CD4-positive, alpha-beta T cell treated with Interleukin-17A for 4 hours (primary cell): ENCODE results near the gene CAVIN1.
A peak's percentile ranks its signal among the peaks of the same experiment; 100 is the strongest.
"Not testable (repeated sequence)": the region's sequence is repeated elsewhere in the genome, so short reads cannot be mapped to it uniquely, and the experiment has no call there.

Source experiments
- DNase-seq: peaks from one replicate; pipeline ENCODE4 v3.0.0-alpha.2; 2020; ENCODE audit warnings: mixed read lengths

CAVIN1 gene, protein sequence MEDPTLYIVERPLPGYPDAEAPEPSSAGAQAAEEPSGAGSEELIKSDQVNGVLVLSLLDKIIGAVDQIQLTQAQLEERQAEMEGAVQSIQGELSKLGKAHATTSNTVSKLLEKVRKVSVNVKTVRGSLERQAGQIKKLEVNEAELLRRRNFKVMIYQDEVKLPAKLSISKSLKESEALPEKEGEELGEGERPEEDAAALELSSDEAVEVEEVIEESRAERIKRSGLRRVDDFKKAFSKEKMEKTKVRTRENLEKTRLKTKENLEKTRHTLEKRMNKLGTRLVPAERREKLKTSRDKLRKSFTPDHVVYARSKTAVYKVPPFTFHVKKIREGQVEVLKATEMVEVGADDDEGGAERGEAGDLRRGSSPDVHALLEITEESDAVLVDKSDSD

DNA sequence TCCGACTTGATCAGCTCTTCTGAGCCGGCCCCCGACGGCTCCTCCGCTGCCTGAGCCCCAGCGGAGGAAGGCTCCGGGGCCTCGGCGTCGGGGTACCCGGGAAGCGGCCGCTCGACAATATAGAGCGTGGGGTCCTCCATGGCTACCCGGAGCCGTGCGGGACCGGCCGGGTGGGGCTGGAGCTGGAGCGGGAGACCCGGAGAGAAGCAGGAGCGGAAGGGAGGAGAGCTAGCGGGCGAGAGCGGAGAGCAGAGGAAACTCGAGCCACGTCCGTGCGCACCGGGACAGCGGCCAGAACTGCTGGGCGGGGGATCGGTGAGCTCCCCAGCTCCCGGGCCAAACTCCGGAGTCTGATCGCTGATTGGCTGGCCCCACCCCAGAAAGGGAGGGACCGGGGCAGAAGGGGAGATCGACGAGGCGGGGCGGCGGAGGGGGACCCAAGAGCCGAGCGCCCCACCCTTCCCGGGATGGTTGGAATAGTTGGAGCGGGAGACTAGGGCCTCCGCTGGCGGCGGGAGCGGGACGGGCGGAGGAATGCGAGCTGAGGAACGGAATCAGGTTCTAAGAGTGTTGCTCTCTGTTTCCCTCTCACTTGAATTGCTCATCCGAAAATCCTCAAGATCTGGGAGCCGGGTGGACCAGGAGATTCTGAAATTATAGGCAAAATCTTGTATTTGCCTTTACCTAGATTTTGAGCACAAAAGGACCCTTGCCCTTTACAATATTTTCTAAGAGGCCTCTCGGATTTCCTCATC, at the start of gene CAVIN1:
Gene CAVIN1 (minus strand): TSS at position 299 of the 755 bp plus-strand sequence. CDS start 159 bp downstream, at position 140.
- peak; percentile 23 for DNase-seq

DNA sequence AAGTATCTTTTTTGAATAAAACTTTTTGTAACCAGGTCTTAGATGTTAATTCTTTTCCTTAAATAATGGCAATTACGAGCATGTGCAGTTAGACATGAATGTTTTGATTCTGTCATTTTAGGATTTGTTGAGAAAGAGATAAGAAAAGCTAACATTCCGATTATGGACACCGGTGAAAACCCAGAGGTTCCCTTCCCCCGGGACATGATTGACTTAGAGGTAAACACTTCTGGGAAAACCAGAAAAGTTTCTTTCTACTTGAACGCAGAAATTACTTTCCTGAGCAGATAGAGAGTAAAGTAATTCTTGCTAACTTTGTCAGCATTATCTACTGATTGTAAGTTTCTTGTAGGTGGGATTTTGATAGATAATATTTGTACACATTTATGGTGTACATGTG, 44.8 kb upstream of the CAVIN1 start:
- no peak for DNase-seq

DNA sequence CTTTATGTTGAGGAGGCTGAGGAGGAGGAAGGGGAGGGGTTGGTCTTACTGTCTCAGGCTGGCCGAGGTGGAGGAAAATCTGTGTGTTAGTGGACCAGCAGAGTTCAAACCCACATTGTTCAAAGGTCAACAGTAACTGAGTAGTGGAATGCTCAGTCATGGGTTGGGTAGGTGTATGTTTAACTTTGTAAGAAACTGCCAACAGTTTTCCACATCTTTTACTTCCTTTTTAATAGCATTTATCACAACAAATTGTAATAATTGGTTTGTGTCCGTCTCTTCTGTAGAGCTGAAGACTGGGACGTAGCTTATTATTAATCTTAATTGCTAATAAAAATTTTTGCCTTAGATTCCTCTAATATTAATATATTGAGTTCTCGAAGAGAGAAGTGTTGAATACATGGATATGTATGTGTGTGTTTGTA, 40.9 kb upstream of the CAVIN1 start:
- DNase-seq: no peak

DNA sequence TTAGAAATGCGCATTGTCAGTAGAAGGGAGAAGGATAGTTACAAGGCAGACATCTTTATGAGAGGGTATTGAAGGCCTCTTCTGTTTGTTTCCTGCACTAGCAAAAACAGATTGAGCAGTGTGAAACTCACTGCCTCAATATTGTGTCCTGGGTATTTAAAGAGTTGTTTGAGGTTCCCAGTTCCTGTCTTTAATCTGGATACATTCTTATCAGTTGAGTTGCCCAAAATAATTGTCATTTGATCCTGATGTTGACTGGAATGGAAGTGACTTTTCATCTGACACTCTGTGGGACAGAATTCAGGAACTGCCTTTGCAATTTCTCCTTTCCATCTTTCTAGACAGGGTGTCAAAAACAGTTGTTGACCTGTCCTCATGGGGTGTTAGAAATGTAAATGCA, 37.3 kb upstream of the CAVIN1 start:
- no peak for DNase-seq

DNA sequence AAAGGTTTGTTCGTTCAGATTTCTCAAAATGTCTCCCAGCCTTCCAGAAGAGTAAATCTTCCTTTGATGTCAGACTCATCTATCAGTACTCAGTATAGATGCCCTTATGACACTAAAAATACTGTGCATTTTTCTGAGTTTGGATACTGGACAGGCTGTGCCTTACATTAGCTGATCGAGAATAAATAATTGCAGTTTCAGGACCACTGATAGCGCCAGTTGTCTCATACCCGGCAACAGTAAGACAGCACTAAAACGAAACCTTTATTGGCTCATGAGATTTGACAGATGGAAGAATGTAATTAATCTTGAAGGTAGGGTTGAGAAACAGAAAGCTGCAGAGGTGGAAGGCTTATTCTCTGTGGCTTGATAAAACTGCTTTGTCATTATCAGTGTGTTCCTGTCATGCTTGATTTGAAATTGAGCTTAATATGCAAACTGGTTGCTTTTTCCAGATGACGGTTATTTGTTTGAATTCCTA, 36.8 kb upstream of the CAVIN1 start:
- DNase-seq: peak; percentile 13

DNA sequence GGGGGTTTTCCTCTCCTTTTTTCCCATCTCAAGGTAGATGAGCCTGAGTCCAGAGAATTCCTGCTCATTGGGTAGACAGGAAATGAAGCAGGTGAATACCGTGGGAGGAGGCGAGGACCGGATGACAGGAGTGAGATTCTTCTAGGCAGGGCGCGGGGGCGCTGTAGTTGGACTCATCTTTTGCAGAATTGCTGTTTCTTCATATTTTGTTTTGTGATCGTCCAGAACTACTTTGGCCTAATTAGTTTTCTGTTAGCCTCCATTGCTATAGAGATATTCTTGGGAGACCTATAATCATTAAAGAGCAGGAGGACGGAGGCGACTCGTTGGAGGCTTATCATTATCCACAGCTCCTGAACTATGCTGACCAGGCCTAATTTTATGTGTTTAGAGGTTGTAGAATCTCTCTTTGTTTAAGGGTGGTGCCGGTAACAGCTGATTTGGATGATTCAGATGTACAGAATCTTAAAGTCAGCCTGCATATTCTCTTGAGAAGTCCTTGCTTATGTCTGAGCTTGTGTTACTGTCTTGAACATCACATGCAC, 36.3 kb upstream of the CAVIN1 start:
- DNase-seq: peak; percentile 39

DNA sequence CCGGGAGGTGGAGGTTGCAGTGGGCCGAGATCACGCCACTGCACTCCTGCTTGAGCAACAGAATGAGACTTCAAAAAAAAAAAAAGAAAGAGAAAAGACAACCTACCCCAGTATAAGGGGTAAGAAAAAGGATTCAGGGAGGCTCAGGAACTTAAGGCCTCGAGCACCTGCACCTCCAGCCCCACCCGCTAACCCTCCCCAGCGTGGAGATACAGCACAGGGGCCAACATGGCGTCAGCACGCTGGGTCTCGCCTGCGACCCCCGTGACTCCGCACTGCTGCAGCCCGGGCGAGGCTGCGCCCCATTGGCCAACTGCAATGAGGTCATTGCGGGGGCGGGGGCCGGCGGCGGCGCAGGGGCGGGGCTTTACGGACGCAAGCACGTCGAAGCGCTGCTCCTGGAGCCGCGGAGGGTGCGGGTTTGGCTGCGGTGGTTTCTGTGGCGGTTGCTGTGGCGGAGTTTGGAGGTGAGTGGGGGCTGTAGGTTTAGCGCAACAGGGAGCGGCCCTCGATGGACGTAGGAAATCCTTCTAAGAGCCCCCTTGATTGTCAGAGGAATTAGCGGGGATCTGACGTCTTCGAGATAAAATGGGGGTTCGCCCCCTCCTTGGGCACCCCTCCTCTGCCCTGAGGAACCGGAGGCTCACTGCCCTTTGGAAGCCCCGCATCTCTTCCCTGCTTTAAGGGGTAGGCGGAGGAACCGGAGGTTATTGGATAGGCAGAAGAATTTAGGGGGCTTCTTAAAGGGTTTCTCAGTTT, 35.6 kb upstream of the CAVIN1 start, which contains the start of gene ATP6V0A1:
Gene ATP6V0A1 (plus strand): TSS at position 382 of the 759 bp plus-strand sequence. CDS start 2,017 bp downstream, outside the sequence.
- peak; percentile 91 for DNase-seq

DNA sequence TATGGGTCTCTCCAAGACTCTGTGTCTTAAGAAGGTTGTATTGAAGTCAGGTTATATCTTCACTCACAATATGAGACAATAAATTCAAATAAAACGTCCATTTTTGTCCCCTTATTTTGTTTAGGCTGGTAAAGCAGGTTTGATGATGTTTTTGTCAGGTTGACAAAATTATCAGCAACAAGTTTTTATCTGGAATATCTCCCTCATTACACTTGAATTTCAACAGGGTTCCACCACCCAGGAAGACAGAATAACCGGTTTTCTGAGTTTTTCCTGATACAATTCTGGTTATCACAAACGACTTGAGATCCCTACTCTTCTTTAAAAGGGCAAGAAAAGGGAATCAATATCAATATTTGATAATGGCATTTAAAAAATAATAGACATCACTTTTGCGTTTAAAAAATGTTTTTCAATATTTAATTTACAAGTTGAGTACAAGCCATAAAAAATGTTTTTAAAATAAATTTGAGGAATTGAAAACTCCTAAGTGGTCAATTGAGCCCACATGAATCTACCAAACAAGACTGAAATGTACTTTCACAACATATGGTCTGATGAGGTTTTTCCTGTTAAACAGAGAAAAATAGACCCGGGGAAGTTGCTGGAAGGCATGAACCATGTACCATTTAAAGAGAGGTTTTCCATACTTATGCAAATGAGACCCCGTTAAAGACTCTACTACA, 34.2 kb upstream of the CAVIN1 start:
- DNase-seq: no peak

DNA sequence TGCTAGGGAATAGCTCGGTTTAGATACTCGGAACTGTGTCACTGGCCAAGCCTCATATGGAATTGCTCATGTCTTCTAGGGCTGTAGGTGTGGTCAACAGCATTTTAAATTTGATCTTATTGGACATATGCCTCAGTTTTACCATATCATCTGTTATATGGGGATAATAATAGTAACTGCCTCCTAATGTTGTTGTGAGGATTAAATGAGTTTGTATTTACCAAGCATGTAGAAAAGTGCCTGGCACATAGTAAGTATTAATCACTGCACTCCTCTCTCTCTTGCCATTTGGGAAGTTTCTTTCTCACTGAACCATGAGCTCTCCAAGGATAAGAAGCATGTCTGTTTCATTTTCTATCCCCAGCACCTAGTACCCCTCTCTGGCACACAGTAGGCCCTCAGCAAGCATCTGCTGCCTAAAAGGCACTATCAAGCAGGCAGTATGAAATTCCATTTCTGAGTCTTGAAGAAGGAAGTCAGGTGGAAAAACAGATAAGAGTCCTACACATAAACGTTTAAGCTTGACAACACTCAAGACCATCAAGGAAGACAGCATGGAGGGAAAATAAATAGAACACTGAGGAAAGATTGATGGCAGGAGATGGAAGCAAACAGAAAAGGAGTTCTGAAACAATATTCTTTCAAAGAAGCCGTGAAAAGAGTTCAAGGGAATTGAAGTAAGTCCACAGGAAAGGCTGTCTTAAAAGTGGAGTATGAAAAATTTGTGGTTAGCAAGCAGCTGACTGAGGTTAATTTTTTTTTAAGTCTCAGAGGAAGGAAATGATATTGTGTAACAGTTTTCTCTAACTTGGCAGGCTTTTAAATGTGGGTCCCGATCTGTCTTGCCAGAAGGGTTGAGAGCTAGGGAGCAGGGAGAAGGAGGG, 33.4 kb upstream of the CAVIN1 start:
- DNase-seq: peak; percentile 22

DNA sequence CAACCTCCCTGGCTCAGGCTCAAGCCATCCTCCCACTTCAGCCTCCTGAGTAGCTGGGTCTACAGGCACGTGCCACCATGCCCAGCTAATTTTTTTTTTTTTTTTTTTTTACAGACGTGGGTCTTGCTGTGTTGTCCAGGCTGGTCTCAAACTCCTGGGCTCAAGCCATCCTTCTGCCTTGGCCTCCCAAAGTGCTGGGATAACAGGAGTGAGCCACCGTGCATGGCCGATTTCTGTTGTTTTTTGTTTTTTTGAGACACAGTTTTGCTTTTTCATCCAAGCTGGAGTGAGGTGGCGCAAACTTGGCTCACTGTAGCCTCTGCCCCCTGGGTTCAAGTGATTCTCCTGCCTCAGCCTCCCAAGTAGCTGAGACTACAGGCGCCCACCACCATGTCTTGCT, 31.9 kb upstream of the CAVIN1 start:
- DNase-seq: not testable (repeated sequence)

DNA sequence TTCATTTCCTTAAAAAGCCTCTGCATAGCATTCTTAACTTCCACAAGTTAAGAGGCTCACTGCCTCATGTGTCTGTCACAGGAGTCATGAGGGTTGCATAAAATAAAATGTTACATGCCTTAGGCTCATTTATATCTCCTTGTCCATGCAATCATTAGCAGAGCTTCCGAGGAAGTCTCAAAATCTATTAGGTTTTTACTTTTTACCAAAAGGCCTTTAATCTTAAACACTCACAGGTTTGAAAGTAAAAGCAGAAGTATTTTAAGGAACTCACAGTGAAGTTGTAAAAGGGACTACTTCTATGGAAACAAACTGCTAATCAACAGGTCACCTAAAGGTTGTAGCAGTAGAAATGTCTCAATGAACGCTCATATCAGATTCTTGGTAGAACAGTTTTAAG, 30.4 kb upstream of the CAVIN1 start:
- no peak for DNase-seq

DNA sequence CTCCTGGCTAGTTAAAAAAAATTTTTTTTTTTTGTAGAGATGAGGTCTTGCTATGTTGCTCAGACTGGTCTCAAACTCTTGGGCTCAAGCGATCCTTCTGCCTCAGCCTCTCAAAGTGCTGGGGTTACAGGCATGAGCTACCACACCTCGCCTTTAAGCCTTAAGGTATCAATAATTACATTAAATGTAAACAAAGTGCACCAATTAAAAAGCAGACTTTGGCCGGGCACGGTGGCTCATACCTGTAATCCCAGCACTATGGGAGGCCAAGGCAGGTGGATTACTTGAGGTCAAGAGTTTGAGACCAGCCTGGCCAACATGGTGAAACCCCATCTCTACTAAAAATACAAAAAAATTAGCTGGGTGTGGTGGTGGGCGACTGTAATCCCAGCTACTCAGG, 28.2 kb upstream of the CAVIN1 start:
- not testable (repeated sequence) for DNase-seq

DNA sequence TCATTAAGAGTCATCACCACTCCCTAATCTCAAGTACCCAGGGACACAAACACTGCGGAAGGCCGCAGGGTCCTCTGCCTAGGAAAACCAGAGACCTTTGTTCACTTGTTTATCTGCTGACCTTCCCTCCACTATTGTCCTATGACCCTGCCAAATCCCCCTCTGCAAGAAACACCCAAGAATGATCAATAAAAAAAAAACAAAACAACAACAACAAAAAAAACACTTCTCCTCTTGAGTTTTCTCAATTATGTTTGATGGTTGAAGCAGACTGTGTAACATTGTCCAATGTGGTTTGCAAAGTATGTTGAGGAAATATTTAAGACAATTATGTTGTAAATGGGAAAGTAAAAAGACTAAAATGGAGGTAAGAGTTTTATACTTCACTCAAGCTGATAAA, 26.8 kb upstream of the CAVIN1 start:
- DNase-seq: not testable (repeated sequence)

DNA sequence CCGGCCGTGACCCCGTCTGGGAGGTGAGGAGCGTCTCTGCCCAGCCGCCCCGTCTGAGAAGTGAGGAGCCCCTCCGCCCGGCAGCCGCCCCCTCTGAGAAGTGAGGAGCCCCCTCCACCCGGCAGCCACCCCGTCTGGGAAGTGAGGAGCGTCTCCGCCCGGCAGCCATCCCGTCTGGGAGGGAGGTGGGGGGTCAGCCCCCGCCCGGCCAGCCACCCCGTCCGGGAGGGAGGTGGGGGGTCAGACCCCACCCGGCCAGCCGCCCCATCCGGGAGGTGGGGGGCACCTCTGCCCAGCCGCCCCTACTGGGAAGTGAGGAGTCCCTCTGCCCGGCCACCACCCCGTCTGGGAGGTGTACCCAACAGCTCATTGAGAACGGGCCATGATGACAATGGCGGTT, 26.1 kb upstream of the CAVIN1 start:
- not testable (repeated sequence) for DNase-seq

DNA sequence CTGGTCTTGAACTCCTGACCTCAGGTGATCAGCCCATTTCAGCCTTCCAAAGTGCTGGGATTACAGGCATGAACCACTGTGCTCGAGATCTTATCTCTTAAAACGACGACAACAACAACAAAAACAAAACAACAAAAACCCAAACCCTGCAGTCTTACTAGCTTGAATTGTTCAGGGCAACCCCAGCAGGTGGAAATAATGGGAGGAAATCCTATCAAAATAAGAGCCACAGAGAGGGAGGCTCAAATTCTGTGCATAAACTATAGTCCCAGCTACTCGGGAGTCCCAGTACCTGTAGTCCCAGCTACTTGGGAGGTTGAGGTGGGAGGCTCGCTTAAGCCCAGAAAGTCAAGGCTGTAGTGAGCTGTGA, 19.1 kb upstream of the CAVIN1 start:
- no peak for DNase-seq

DNA sequence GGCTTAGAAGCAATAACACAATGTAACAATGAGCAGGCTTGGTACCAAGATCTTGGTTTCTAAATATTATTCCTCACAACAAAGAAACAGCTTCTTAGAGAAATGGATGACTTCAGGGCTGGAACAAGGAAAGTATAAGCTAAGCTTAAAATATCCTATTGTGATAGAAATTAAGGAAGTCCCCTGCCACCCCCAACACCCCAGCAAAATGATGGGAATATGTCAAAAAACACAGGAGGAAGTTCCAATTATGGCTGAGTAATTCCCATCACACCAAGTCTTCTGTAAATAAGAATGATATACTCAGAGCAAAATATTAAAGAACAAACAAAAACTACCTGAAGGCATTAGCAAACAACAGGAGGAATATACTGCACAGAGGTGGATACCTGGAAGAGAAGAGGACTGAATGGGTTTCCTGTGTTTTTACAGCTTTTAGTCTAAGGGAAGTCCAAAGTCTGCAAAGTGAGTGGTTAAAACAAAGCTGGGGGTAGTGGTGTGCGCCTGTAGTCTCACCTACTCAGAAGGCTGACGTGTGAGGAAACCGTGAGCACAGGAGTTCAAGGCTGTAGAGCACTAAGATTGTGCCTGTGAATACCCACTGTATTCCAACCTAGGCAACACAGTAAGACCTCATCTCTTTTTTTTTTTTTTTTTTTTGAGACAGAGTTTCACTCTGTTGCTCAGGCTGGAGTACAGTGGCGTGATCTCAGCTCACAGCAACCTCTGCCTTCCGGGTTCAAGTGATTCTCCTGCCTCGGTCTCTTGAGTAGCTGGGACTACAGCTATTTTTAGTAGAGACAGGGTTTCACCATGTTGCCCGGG, 18.5 kb upstream of the CAVIN1 start:
- no peak for DNase-seq

DNA sequence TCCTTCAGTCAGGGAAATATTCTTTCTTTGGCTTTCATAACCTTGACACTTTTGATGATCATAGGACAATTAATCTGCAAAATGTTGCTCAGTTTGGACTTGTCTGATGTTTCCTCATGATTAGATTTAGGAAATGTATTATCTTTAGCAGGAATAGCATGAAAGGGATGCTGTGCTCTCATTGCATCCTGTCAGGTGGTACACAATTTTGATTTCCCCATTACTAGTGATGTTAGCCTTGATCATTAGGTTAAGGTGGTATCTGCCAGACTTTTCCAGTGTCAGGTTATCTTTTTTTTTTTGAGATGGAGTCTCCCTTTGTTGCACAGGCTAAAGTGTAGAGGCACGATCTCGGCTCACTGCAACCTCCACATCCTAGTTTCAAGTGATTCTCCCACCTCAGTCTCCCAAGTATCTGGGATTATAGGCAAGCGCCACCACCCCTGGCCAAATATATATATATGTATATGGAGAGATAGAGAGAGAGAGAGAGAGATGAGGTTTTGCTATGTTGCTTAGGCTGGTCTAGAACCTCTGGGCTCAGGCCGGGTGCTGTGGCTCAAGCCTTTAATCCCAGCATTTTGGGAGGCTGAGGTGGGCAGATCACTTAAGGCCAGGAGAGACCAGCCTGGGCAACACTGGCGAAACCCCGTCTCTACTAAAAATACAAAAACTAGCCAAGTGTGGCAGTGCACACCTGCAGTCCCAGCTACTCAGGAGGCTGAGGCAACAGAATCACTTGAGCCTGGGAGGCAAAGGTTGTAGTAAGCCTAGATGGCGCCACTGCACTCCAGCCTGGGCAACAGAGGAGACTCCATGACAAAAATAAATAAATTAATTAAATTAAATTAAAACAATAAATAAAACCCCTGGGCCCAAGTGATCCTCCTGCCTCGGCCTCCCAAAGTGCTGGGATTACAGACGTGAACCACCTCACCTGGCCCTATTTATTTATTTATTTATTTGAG, 15.8 kb upstream of the CAVIN1 start:
- DNase-seq: peak; percentile 64

DNA sequence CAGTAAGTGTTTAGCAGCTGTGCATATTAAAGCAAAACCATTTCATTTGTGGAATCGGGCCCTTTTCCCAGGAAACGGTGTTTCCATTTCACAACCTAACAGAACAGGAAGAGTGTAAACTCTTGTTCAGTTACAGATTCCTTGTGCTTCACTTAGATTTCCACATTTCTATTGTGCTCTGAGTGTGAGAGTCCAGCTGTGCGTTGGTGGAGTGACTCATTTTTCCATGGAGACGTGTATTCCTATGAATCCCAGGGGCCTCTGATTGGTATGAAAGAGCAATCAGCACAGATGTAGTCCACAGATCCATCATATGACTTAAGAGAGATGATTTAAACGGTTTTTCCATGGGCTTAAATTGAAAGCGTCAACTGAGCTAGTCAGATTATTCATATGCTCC, 13.3 kb upstream of the CAVIN1 start:
- DNase-seq: no peak

DNA sequence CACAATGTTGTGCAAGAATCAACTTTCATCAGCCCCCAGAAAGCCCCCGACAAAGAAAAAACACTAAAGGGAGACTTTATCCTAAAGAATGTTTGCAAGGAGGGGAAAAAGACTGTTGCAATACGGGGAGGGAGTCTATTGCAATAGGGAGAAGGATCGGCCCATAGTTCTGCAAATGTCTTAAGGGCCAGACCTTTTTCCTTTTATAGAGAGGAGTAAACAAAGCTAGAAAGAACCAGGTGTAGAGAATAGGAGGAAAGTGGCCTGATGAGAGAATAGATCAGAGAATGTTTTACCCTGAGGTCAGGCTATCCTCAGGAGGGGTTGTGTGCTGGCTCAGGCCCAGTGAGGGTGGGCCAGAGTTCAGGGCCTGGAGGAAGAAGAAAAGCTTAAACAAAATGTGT, 8.7 kb upstream of the CAVIN1 start:
- DNase-seq: no peak
